Muscle layer of duodenum (tissue), 2 donors: ENCODE results near the gene ZNF155.
A peak's percentile ranks its signal among the peaks of the same experiment; 100 is the strongest.

Experiments used
- H3K27ac ChIP-seq: one replicate; pipeline ENCODE4 v1.7.0; 2013; ENCODE audit warnings: mild to moderate bottlenecking, low read length
- H3K27me3 ChIP-seq: one replicate; pipeline ENCODE4 v1.7.0; 2013; ENCODE audit warnings: low read depth, mild to moderate bottlenecking, control low read depth, low read length
- H3K36me3 ChIP-seq, 2 donors: one replicate each; pipeline ENCODE4 v1.7.0; 2013; ENCODE audit warnings: low read length in 2 of 2, control low read depth in 1 of 2, mild to moderate bottlenecking in 1 of 2; ENCODE audit not compliant: insufficient read depth in 2 of 2, control insufficient read depth in 1 of 2
- H3K4me1 ChIP-seq, 2 donors: one replicate each; pipeline ENCODE4 v1.7.0; 2013; ENCODE audit warnings: low read length in 2 of 2, mild to moderate bottlenecking in 2 of 2, control low read depth in 1 of 2, moderate library complexity in 1 of 2; ENCODE audit not compliant: insufficient read depth in 2 of 2, control insufficient read depth in 1 of 2
- H3K4me3 ChIP-seq, 2 donors: one replicate each; pipeline ENCODE4 v1.7.0; 2013; ENCODE audit warnings: low read length in 2 of 2, low read depth in 1 of 2, mild to moderate bottlenecking in 1 of 2
- H3K9me3 ChIP-seq, 2 donors: one replicate each; pipeline ENCODE4 v1.7.0; 2013; ENCODE audit warnings: low read length in 2 of 2, control low read depth in 1 of 2, mild to moderate bottlenecking in 1 of 2; ENCODE audit not compliant: control insufficient read depth in 1 of 2
- donor health status: healthy.

Gene ZNF155

DNA sequence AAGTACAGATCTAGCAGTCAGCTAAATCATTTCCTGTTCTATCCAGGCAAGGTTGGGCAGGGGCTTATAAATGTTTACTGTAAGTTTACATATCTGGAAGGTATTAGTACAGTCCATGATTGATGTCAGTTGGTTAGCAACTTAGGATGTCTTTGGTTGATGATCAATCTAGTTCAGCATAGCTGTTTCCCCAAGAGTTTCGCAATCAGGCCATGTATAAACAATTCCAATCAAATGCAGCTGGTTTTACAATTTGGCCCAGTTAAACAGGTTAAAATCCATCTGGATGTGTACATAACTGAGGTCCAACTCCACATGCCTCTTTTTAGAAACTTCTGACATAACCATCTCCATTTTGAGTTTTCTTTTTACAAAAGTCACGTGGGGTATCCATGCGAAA is 26.1 kb upstream of the ZNF155 start:
- H3K4me1 ChIP-seq, result no peaks in the 10 kb centered on the region
- H3K9me3 ChIP-seq, result peaks cover 29 to 73% of the 10 kb centered on the region in 2 donors
- no peak overlapping the region for H3K27ac ChIP-seq
- H3K4me3 ChIP-seq, result peak overlapping the region in 1 of 2 donors; percentile 60
- H3K27me3 ChIP-seq, result no peaks in the 10 kb centered on the region
- peaks cover 0 to 58% of the 10 kb centered on the region in 2 donors for H3K36me3 ChIP-seq

DNA sequence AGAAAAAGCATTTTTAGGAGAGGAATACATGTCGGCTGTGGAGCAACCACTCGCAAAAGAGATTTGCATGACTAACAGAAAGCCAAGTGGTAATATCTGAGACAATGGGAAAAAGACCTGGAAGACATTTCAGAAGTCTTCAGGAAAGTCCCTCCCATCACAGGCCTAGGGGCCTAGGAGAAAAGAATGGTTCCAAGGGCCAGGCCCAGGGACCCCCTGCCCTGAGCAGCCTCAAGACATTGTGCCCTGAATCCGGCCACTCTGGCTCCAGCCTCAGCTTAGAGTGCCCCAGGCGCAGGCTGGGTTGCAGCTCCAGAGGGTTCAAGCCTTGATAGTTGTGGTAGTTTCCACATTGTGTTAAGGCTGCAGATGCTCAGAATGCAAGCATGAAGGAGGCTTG is 23.6 kb upstream of the ZNF155 start:
- no peaks in the 10 kb centered on the region for H3K27me3 ChIP-seq
- peak overlapping the region in 1 of 2 donors; percentile 60 for H3K4me3 ChIP-seq
- H3K36me3 ChIP-seq, result peaks cover 17 to 67% of the 10 kb centered on the region in 2 donors
- H3K27ac ChIP-seq, result no peak overlapping the region
- no peaks in the 10 kb centered on the region for H3K4me1 ChIP-seq
- peaks cover 41 to 82% of the 10 kb centered on the region in 2 donors for H3K9me3 ChIP-seq

DNA sequence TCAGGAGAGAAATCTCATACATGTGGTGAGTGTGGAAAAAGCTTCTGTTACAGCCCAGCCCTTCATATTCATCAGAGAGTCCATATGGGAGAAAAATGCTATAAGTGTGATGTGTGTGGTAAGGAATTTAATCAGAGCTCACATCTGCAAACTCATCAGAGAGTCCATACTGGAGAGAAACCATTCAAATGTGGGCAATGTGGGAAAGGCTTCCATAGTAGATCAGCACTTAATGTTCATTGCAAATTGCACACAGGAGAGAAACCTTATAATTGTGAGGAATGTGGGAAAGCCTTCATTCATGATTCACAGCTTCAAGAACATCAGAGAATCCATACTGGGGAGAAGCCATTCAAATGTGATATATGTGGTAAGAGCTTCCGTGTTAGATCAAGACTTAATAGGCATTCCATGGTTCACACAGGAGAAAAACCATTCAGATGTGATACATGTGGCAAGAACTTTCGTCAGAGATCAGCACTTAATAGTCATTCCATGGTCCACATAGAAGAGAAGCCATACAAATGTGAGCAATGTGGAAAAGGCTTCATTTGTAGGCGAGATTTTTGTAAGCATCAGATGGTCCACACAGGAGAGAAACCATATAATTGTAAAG is 17.8 kb upstream of the ZNF155 start:
- Histone ChIP-seq H3K4me3 (peak overlapping the region; percentile 47 to 63), H3K27me3 (no peaks in the 10 kb centered on the region), H3K36me3 (peaks cover 35 to 91% of the 10 kb centered on the region in 2 donors), H3K4me1 (no peaks in the 10 kb centered on the region), H3K9me3 (peaks cover 80 to 92% of the 10 kb centered on the region in 2 donors), H3K27ac (no peak overlapping the region)

DNA sequence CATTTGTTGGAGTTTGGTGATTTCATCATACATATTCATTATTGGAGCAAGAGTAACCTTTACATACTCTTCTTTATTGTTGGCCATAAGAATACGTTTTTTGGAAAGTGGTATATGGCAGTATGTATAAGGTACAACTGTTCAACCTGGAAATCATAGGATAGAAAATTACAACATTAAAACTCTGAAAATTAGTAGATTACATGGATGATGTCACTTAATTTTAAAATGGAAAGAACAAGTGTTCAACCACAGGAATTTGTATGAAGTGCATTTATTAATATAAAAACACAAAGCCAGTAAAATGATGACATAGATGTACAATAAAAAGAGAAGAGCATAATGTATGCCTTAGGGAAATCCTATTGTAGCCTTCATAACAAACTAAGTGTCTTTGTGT is 7.3 kb upstream of the ZNF155 start:
- peaks cover 0 to 9% of the 10 kb centered on the region in 2 donors for H3K36me3 ChIP-seq
- no peaks in the 10 kb centered on the region for H3K27me3 ChIP-seq
- no peak overlapping the region for H3K27ac ChIP-seq
- H3K4me1 ChIP-seq, result no peaks in the 10 kb centered on the region
- peak overlapping the region in 1 of 2 donors; percentile 38 for H3K4me3 ChIP-seq
- peaks cover 37 to 83% of the 10 kb centered on the region in 2 donors for H3K9me3 ChIP-seq

DNA sequence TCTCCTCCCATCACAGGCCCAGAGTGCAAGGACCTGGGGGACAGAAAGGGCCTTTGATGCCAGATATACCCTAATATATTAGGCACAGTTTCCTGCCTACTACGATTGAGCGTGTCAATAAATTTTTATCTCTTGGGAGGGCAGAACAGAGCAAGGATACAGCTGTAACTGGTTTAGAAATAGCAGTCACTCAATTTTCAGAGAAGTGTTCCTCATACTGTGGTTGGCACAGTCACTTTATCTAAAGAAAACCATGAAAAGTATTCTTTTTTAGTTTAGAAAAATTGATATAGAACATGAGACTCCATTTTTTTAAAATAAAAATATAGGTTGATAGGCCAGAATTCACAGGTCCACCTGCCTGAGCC is 460 bp upstream of the ZNF155 start:
- H3K27ac ChIP-seq, result no peak overlapping the region
- H3K27me3 ChIP-seq, result no peaks in the 10 kb centered on the region
- peaks cover 3 to 5% of the 10 kb centered on the region in 2 donors for H3K36me3 ChIP-seq
- H3K4me3 ChIP-seq, result peak overlapping the region; percentile 83 to 85
- H3K4me1 ChIP-seq, result peaks cover 0 to 10% of the 10 kb centered on the region in 2 donors
- H3K9me3 ChIP-seq, result peaks cover 8 to 30% of the 10 kb centered on the region in 2 donors

DNA sequence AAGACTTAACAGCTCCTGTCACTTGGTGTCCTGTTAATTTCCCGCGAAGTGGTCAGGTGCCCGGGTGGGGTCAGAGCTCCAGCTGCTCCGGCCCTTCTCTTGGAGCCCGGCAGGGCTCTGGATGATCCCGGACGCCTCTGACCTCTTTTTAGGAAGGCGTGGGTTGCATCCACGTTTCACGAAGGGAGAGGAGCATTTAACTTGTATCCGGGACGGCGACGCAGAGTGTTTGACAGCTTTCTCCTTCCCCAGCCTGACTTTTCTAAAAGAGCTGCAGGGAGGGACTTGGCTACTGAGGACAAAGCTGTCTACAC is 656 bp downstream of the ZNF155 start:
- H3K27me3 ChIP-seq, result no peaks in the 10 kb centered on the region
- peak overlapping the region; percentile 83 to 85 for H3K4me3 ChIP-seq
- peak overlapping the region; percentile 69 for H3K27ac ChIP-seq
- H3K9me3 ChIP-seq, result peaks cover 5 to 24% of the 10 kb centered on the region in 2 donors
- H3K4me1 ChIP-seq, result peaks cover 0 to 10% of the 10 kb centered on the region in 2 donors
- H3K36me3 ChIP-seq, result peaks cover 3 to 16% of the 10 kb centered on the region in 2 donors

DNA sequence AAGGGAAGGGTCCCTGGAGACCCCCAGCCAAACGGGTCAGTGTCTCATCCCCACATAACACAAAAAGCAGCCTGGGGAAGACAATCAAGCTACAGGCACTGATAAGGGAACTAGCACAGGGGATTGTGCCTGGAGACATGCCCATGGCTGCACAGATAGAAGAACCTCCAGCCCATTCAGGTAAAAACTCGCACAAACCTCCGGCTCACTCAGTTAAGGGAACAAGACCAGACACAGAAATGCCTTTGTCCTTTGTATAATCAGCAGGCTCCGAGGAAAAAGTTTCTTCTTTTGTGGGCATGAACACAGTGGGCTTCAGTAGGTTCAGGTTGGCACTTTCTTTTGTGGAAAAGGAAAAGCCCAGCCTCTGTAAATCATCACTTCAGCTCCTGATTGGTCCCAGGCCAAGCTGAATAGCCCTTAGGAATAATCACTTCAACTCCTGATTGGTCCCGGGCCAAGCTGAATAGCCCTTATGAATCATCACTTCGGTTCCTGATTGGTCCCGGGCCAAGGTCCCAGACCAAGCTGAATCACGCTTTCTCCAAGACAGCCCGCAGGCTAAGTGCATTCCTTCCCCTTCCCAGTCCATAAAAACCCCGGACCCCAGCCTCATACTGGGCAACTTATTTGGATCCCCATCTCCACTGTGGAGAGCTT is 13.8 kb downstream of the ZNF155 start:
- Histone ChIP-seq H3K27me3 (no peaks in the 10 kb centered on the region), H3K4me3 (peak overlapping the region in 1 of 2 donors; percentile 31), H3K36me3 (peaks cover 23 to 51% of the 10 kb centered on the region in 2 donors), H3K4me1 (peaks cover 0 to 7% of the 10 kb centered on the region in 2 donors), H3K9me3 (peaks cover 17 to 31% of the 10 kb centered on the region in 2 donors), H3K27ac (no peak overlapping the region)

DNA sequence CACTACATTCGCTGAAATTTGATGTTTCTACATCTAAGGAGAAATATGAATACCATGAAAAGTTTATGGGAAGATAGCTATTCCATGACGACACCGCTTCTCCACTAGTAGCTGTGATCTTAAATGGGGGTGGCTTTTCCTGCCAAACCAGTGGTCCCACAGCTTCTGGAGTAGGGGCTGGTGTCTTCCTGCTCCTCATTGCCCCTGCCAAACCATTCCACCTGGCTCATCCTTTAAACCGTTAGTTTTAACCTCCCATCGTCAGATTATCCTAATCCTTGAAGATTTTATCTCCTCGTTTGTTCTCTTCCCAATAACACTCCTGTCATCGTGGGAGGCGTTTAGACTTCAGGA is 18.2 kb downstream of the ZNF155 start:
- Histone ChIP-seq H3K27me3 (no peaks in the 10 kb centered on the region), H3K9me3 (peaks cover 12 to 29% of the 10 kb centered on the region in 2 donors), H3K36me3 (peaks cover 3 to 25% of the 10 kb centered on the region in 2 donors), H3K4me1 (peaks cover 0 to 16% of the 10 kb centered on the region in 2 donors), H3K4me3 (peak overlapping the region; percentile 83 to 89), H3K27ac (peak overlapping the region; percentile 65)

DNA sequence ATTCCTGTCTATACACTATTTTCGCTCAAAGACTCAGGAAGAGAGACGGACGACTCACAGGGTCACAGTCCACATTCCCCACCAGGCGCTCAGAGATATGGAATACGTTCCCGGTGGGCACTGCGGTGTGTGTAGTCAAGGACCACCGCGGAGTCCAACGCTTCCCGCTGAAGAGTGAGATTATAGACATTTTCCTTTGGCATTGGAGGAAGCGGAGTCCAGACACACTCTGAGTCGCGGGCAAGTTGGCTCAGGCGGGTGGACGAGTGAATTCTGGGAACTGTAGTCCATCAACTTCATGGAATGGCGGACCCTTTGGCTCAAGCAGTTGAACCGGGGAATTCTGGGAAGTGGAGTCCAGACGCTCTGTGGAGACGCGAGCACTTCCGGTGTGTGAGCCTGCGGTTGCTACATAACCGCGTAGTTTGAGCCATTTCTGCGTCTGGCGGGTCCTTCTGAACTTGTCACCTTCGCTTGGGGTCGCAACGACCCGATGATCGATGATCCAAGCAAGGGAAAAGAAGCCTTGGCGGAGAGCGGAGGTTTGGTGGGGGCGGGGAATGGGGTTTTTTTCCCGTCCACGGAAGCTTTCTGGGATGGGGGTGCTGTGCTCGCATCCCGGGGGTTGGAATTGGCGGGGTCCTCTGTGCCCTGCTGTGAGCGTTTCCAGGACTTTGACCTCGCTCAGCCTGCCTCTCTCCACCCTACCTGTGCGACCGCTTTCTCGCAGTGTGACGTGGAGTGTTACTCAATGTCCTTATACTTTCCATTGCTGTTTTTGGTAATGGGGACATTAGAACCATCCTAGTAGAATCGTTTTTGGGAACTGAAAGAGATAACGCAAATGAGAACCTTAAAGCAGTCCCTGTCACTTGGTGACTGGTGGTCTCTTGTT is 18.8 kb downstream of the ZNF155 start, which contains the start of gene ZNF230:
Gene ZNF230, plus strand, starts transcription at position 392 of the 895 bp plus-strand sequence. CDS start 4,122 bp downstream, outside the sequence.
- H3K27me3 ChIP-seq, result no peaks in the 10 kb centered on the region
- peaks cover 14 to 29% of the 10 kb centered on the region in 2 donors for H3K9me3 ChIP-seq
- peak within 1 kb of the TSS; percentile 83 to 89 for H3K4me3 ChIP-seq
- peaks cover 9 to 25% of the 10 kb centered on the region in 2 donors for H3K36me3 ChIP-seq
- H3K27ac ChIP-seq, result peak within 1 kb of the TSS; percentile 65
- H3K4me1 ChIP-seq, result peaks cover 0 to 16% of the 10 kb centered on the region in 2 donors

DNA sequence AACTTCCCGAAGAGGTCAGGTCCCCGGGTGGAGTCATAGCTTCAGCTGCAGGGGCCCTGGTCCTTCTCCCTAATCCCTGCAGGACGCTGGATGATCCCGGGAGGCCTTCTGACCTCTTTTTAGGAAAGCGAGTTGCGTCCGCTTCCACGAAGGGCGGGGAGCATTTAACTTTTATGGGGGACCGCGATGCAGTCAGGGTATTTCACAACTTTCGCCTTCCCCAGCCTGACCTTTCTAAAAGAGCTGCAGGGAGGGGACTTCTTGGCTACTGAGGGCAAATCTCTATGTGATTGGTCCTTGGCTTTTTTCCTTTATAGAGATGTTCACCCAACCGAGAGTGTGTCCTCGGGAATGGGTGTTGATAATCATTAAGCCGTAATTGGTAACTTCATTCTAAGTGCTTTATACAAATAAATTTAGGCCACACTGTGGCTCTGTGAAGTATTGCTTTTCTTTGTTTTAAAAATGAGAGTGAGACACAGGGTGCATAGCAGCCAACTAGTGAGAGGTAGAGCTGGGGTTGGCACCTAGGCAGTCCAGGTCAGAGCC is 19.5 kb downstream of the ZNF155 start:
- no peaks in the 10 kb centered on the region for H3K27me3 ChIP-seq
- peaks cover 17 to 31% of the 10 kb centered on the region in 2 donors for H3K36me3 ChIP-seq
- peak overlapping the region; percentile 83 to 89 for H3K4me3 ChIP-seq
- H3K4me1 ChIP-seq, result peaks cover 0 to 16% of the 10 kb centered on the region in 2 donors
- H3K9me3 ChIP-seq, result peaks cover 21 to 28% of the 10 kb centered on the region in 2 donors
- H3K27ac ChIP-seq, result peak overlapping the region; percentile 65

DNA sequence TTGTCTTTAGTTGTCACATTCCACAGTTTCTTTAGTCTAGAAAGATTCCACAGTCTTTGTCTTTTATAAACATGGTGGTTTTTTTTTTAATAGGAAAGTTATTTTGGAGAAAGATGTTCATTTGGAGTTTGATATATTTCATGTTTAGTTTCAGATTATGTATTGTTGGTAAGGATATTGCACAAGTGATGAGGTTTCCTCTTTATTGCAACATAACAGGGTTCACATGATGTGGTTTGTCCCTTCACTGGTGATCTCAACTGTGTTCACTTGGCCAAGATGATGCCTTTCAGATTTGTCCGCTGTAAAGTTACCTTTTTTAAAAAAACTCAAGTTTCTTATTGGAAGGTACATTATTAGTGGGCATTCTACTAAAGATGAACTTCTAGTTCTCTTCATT is 22.0 kb downstream of the ZNF155 start:
- peaks cover 44 to 46% of the 10 kb centered on the region in 2 donors for H3K9me3 ChIP-seq
- H3K36me3 ChIP-seq, result peaks cover 39 to 55% of the 10 kb centered on the region in 2 donors
- peaks cover 0 to 16% of the 10 kb centered on the region in 2 donors for H3K4me1 ChIP-seq
- no peak overlapping the region for H3K27ac ChIP-seq
- H3K4me3 ChIP-seq, result peak overlapping the region; percentile 14 to 47
- H3K27me3 ChIP-seq, result no peaks in the 10 kb centered on the region
